ENCODE results near the gene TBX3.

TBX3 gene

GRCh38 chr12:114684870-114685273 is 897 bp upstream of the TBX3 start:
- H3K27ac ChIP-seq (ENCODE audit: low read depth, low read length): peak overlapping the region; percentile 98
- peak overlapping the region; percentile 95 for H3K4ac ChIP-seq (ENCODE audit: low read depth, low read length)
- H3K23ac ChIP-seq (ENCODE audit: low read length): peak overlapping the region; percentile 2
- peak overlapping the region; percentile 64 for H3K4me3 ChIP-seq (ENCODE audit: low read depth, low read length)
- H3K18ac ChIP-seq (ENCODE audit: low read length): peak overlapping the region; percentile 95
- peaks cover 39 to 40% of the 10 kb centered on the region in 2 experiments for H3K4me1 ChIP-seq (ENCODE audit: control insufficient read depth in 1 of 2, insufficient read depth in 2 of 2, low read length in 2 of 2)
- peak overlapping the region; percentile 96 for H4K91ac ChIP-seq (ENCODE audit: low read depth, low read length)
- peaks cover 4 to 11% of the 10 kb centered on the region in 2 experiments for H3K36me3 ChIP-seq (ENCODE audit: control insufficient read depth in 1 of 2, insufficient read depth in 2 of 2, low read length in 2 of 2)
- H2BK12ac ChIP-seq (ENCODE audit: low read length): peak overlapping the region; percentile 55
- H3K9me3 ChIP-seq (ENCODE audit: insufficient read depth, low read depth, low read length): no peaks in the 10 kb centered on the region
- peak overlapping the region; percentile 93 for H3K14ac ChIP-seq (ENCODE audit: low read length)
- peak overlapping the region; percentile 66 for H2AK5ac ChIP-seq (ENCODE audit: low read length)
- H2BK120ac ChIP-seq (ENCODE audit: insufficient read depth, low read length, poor library complexity): peak overlapping the region; percentile 93
- H2BK5ac ChIP-seq (ENCODE audit: low read depth, low read length, poor library complexity): peak overlapping the region; percentile 93
- H3K27me3 ChIP-seq (ENCODE audit: insufficient read depth, low read length): no peaks in the 10 kb centered on the region
- H3K4me2 ChIP-seq (ENCODE audit: low read length): peak overlapping the region; percentile 68
- H4K8ac ChIP-seq (ENCODE audit: low read depth, low read length): peak overlapping the region; percentile 87
- peak overlapping the region; percentile 83 for H4K12ac ChIP-seq (ENCODE audit: low read depth, low read length)
- H3K9ac ChIP-seq (ENCODE audit: low read length): peak overlapping the region; percentile 65
- H3K79me2 ChIP-seq (ENCODE audit: control insufficient read depth, insufficient read depth, low read length, poor library complexity): peaks cover 61% of the 10 kb centered on the region
- WGBS (ENCODE audit: extremely low coverage, insufficient coverage, insufficient read length): no CpG with 5 or more reads among the region's 24 CpGs
- peaks cover 78% of the 10 kb centered on the region for H3K79me1 ChIP-seq (ENCODE audit: low read length)
- peak overlapping the region; percentile 58 for H2AFZ ChIP-seq (ENCODE audit: insufficient read depth, low read length, poor library complexity)
- no peak for DNase-seq

DNA sequence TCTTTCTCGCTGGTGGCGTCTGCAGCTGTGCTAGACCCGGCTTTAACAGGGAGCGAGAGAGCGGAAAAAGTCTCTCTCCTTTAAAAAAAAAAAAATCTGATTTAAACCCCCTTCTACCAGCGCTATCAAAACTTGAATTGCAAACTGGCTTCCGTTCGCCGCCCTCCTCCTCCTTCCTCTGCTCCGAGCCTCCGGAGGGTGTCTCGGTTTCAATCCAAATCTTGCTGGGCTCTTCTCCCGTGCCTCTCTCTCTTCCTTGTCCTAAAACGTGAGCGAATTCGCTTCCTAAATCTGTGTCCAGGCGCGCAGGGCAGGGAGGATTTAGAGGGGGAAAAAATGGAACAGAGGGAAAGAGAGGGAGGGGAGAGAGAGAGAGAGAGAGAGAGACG is 272 bp downstream of the TBX3 start:
- DNase-seq: no peak
- Histone ChIP-seq H3K27me3 (ENCODE audit: insufficient read depth, low read length) (no peaks in the 10 kb centered on the region), H3K4me1 (ENCODE audit: control insufficient read depth in 1 of 2, insufficient read depth in 2 of 2, low read length in 2 of 2) (peaks cover 35 to 38% of the 10 kb centered on the region in 2 experiments), H3K18ac (ENCODE audit: low read length) (peak overlapping the region; percentile 85), H3K23ac (ENCODE audit: low read length) (no peak overlapping the region), H2BK12ac (ENCODE audit: low read length) (no peak overlapping the region), H3K79me1 (ENCODE audit: low read length) (peaks cover 76% of the 10 kb centered on the region), H3K4me2 (ENCODE audit: low read length) (peak overlapping the region; percentile 46), H2BK5ac (ENCODE audit: low read depth, low read length, poor library complexity) (peak overlapping the region; percentile 69), H3K79me2 (ENCODE audit: control insufficient read depth, insufficient read depth, low read length, poor library complexity) (peaks cover 64% of the 10 kb centered on the region), H4K91ac (ENCODE audit: low read depth, low read length) (peak overlapping the region; percentile 78), H3K4me3 (ENCODE audit: low read depth, low read length) (peak overlapping the region; percentile 99), H4K12ac (ENCODE audit: low read depth, low read length) (no peak overlapping the region), H3K9me3 (ENCODE audit: insufficient read depth, low read depth, low read length) (no peaks in the 10 kb centered on the region), H3K27ac (ENCODE audit: low read depth, low read length) (peak overlapping the region; percentile 98), H3K36me3 (ENCODE audit: control insufficient read depth in 1 of 2, insufficient read depth in 2 of 2, low read length in 2 of 2) (peaks cover 8 to 23% of the 10 kb centered on the region in 2 experiments), H2AK5ac (ENCODE audit: low read length) (no peak overlapping the region), H2AFZ (ENCODE audit: insufficient read depth, low read length, poor library complexity) (peak overlapping the region; percentile 27), H3K14ac (ENCODE audit: low read length) (peak overlapping the region; percentile 88), H2BK120ac (ENCODE audit: insufficient read depth, low read length, poor library complexity) (peak overlapping the region; percentile 91), H3K4ac (ENCODE audit: low read depth, low read length) (peak overlapping the region; percentile 94), H4K8ac (ENCODE audit: low read depth, low read length) (peak overlapping the region; percentile 78), H3K9ac (ENCODE audit: low read length) (peak overlapping the region; percentile 100)
- WGBS (ENCODE audit: extremely low coverage, insufficient coverage, insufficient read length): no CpG with 5 or more reads among the region's 19 CpGs

DNA sequence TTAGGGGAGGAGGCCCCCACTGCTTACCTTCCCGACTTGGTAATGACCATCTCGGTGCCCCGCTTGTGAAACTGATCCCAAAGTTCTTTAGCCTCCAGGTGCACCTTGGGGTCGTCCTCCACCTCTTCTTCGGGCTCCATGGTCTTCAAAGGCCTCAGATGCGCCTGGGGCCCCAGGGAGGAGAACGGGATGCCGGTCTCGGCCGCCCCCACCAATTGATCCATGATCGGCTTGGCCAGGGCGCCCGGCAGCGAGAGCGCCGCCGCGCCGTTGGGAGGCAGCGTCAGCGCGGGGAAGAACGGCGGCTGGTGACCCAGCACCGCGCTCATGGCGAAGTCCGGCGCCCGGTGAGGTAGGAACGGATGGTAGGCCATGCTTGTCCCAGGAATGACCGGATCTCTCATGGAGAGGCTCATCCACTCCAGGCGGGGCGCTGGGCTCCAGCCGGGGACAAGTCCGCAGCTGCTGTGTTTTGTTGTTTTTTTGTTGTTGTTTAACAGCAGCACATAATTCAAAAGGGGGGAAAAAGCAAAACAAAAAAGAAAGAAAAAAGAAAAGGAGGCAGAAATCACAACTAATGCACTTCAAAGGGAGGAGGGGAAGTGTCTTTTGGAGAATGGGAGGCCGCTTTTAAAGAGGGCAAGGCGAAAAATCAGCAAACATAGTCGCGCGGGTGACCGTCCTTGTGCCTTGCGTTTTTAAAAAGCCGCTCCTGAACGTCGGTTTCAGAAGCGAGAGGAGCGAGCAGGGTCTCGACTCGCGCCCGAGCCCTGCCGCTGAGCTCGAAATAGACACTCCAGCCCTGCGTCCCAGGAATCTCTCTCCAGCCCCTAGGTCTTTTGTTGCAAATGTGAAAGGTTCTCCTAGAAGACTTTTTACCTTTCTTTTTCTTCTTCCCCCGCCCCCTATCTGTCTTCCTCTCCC is 928 bp downstream of the TBX3 start:
- Histone ChIP-seq H3K4ac (ENCODE audit: low read depth, low read length) (peak overlapping the region; percentile 94), H2BK5ac (ENCODE audit: low read depth, low read length, poor library complexity) (peak overlapping the region; percentile 69), H3K18ac (ENCODE audit: low read length) (peak overlapping the region; percentile 85), H3K23ac (ENCODE audit: low read length) (peak overlapping the region; percentile 70), H3K9me3 (ENCODE audit: insufficient read depth, low read depth, low read length) (no peaks in the 10 kb centered on the region), H2AFZ (ENCODE audit: insufficient read depth, low read length, poor library complexity) (peak overlapping the region; percentile 27), H3K27me3 (ENCODE audit: insufficient read depth, low read length) (no peaks in the 10 kb centered on the region), H3K4me3 (ENCODE audit: low read depth, low read length) (peak overlapping the region; percentile 99), H2BK12ac (ENCODE audit: low read length) (no peak overlapping the region), H2BK120ac (ENCODE audit: insufficient read depth, low read length, poor library complexity) (peak overlapping the region; percentile 91), H3K36me3 (ENCODE audit: control insufficient read depth in 1 of 2, insufficient read depth in 2 of 2, low read length in 2 of 2) (peaks cover 11 to 27% of the 10 kb centered on the region in 2 experiments), H3K79me2 (ENCODE audit: control insufficient read depth, insufficient read depth, low read length, poor library complexity) (peaks cover 64% of the 10 kb centered on the region), H3K4me2 (ENCODE audit: low read length) (peak overlapping the region; percentile 46), H3K9ac (ENCODE audit: low read length) (peak overlapping the region; percentile 100), H4K8ac (ENCODE audit: low read depth, low read length) (peak overlapping the region; percentile 43), H3K27ac (ENCODE audit: low read depth, low read length) (peak overlapping the region; percentile 98), H4K12ac (ENCODE audit: low read depth, low read length) (peak overlapping the region; percentile 37), H4K91ac (ENCODE audit: low read depth, low read length) (peak overlapping the region; percentile 78), H3K79me1 (ENCODE audit: low read length) (peaks cover 74% of the 10 kb centered on the region), H2AK5ac (ENCODE audit: low read length) (no peak overlapping the region), H3K14ac (ENCODE audit: low read length) (peak overlapping the region; percentile 88), H3K4me1 (ENCODE audit: control insufficient read depth in 1 of 2, insufficient read depth in 2 of 2, low read length in 2 of 2) (peaks cover 33 to 36% of the 10 kb centered on the region in 2 experiments)
- no CpG with 5 or more reads among the region's 56 CpGs for WGBS (ENCODE audit: extremely low coverage, insufficient coverage, insufficient read length)
- DNase-seq: peak in 1 of 2 donors; percentile 55

DNA sequence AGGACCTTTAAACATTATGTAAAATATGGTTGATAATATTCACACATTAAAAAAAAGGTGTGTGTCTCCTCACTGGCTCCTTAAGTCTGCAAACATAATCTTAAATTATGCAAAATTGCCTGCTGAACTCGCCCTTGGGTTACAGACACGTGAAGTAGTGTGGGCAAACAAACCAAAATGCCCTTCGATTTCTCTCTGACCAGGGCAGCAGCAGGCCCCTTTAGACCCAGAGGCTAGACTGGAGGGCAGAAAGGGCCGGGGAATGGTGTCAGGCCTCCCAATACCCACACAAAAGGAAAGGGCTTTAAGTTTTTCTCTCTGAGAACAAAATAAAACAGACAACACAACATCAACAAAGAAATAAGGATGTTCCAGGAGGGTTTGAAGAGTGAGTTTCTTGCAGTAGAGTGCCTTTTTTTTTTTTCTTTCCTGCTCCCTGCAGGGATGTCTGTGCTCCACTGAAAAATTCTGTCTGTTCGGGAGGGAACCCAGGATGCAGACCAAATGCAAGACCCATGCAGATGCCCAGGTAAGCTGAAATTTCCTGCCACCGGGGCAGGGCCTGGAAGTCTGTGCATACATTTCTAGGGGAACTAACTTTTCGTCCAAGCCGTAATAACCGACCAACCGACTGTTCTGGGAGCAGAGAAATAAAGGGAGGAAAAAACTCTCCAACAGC is 1.7 kb downstream of the TBX3 start:
- Histone ChIP-seq H2AK5ac (ENCODE audit: low read length) (no peak overlapping the region), H2BK12ac (ENCODE audit: low read length) (no peak overlapping the region)

More for the DNA sequence above, 1.7 kb downstream of the TBX3 start:
- H2AFZ ChIP-seq (ENCODE audit: insufficient read depth, low read length, poor library complexity): no peak overlapping the region
- H3K27ac ChIP-seq (ENCODE audit: low read depth, low read length): peak overlapping the region; percentile 98
- H3K14ac ChIP-seq (ENCODE audit: low read length): peak overlapping the region; percentile 88
- no peak overlapping the region for H4K12ac ChIP-seq (ENCODE audit: low read depth, low read length)
- peak overlapping the region; percentile 94 for H3K4ac ChIP-seq (ENCODE audit: low read depth, low read length)
- no peak overlapping the region for H3K23ac ChIP-seq (ENCODE audit: low read length)
- DNase-seq: no peak
- peak overlapping the region; percentile 100 for H3K9ac ChIP-seq (ENCODE audit: low read length)
- peak overlapping the region; percentile 46 for H3K4me2 ChIP-seq (ENCODE audit: low read length)
- peak overlapping the region; percentile 79 for H3K18ac ChIP-seq (ENCODE audit: low read length)
- H3K4me3 ChIP-seq (ENCODE audit: low read depth, low read length): peak overlapping the region; percentile 99
- peaks cover 61% of the 10 kb centered on the region for H3K79me2 ChIP-seq (ENCODE audit: control insufficient read depth, insufficient read depth, low read length, poor library complexity)
- H3K79me1 ChIP-seq (ENCODE audit: low read length): peaks cover 68% of the 10 kb centered on the region
- H3K36me3 ChIP-seq (ENCODE audit: control insufficient read depth in 1 of 2, insufficient read depth in 2 of 2, low read length in 2 of 2): peaks cover 11 to 29% of the 10 kb centered on the region in 2 experiments
- H3K27me3 ChIP-seq (ENCODE audit: insufficient read depth, low read length): no peaks in the 10 kb centered on the region
- peak overlapping the region; percentile 71 for H4K8ac ChIP-seq (ENCODE audit: low read depth, low read length)
- H4K91ac ChIP-seq (ENCODE audit: low read depth, low read length): peak overlapping the region; percentile 78
- H2BK5ac ChIP-seq (ENCODE audit: low read depth, low read length, poor library complexity): peak overlapping the region; percentile 69
- peaks cover 28 to 31% of the 10 kb centered on the region in 2 experiments for H3K4me1 ChIP-seq (ENCODE audit: control insufficient read depth in 1 of 2, insufficient read depth in 2 of 2, low read length in 2 of 2)
- peak overlapping the region; percentile 91 for H2BK120ac ChIP-seq (ENCODE audit: insufficient read depth, low read length, poor library complexity)
- no peaks in the 10 kb centered on the region for H3K9me3 ChIP-seq (ENCODE audit: insufficient read depth, low read depth, low read length)
- no CpG with 5 or more reads among the region's 10 CpGs for WGBS (ENCODE audit: extremely low coverage, insufficient coverage, insufficient read length)
